Measurements from ENCODE around the gene NRTN.

- no peak for TF ChIP-seq EZH2 (IDR thresholded peaks at IDR 0.05; ENCODE audit: insufficient read depth, poor library complexity, severe bottlenecking)
- TF ChIP-seq EZH2phosphoT487 (IDR thresholded peaks at IDR 0.05; ENCODE audit: insufficient read depth, low read depth): no peak
These were observed 21.6 kb upstream of the NRTN start for GRCh38 chr19:5782945-5783919.

Measured in GM23248 (cell line).